Uterus (tissue), 2 donors: ENCODE measurements around the gene RETSAT.
A peak's percentile ranks its signal among the peaks of the same experiment; 100 is the strongest.

Source experiments
- POLR2A ChIP-seq, 2 donors: fragments of 450-650 bp; IDR thresholded peaks; one replicate each; pipeline ENCODE4 v1.6.1; 2016; ENCODE audit warnings: antibody characterized with exemption in 2 of 2, mild to moderate bottlenecking in 1 of 2, moderate library complexity in 1 of 2
- TF ChIP-seq, protein P1 (sequence below), 4 experiments: fragments of 200-600 bp in 2 of 4; fragments of 450-650 bp in 2 of 4; sonication (generic) in 2 of 4; IDR thresholded peaks; one replicate each; pipeline ENCODE4 v1.5.1; 2016 to 2019; ENCODE audit warnings: antibody characterized with exemption in 4 of 4, mild to moderate bottlenecking in 2 of 4, moderate library complexity in 1 of 4

- TF ChIP-seq, protein P1, sequence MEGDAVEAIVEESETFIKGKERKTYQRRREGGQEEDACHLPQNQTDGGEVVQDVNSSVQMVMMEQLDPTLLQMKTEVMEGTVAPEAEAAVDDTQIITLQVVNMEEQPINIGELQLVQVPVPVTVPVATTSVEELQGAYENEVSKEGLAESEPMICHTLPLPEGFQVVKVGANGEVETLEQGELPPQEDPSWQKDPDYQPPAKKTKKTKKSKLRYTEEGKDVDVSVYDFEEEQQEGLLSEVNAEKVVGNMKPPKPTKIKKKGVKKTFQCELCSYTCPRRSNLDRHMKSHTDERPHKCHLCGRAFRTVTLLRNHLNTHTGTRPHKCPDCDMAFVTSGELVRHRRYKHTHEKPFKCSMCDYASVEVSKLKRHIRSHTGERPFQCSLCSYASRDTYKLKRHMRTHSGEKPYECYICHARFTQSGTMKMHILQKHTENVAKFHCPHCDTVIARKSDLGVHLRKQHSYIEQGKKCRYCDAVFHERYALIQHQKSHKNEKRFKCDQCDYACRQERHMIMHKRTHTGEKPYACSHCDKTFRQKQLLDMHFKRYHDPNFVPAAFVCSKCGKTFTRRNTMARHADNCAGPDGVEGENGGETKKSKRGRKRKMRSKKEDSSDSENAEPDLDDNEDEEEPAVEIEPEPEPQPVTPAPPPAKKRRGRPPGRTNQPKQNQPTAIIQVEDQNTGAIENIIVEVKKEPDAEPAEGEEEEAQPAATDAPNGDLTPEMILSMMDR (IDR thresholded peaks at IDR 0.05) = peak; percentile 40 to 59 (median 54)
- no peak for TF ChIP-seq POLR2A (IDR thresholded peaks at IDR 0.05)
Measured at GRCh38 chr2:85390941-85391669, 36.8 kb upstream of the RETSAT start.
